Gastrocnemius medialis (tissue), 4 donors: Measurements from ENCODE around the gene UCP3. TPM values are rescaled to one million over a fixed set of nuclear protein-coding genes. Genes with fewer than 3 reads are reported as not detected.
A peak's percentile ranks its signal among the peaks of the same experiment; 100 is the strongest.

Source experiments
- ATAC-seq, 2 donors: fragments of 150-250 bp; one replicate each; pipeline ENCODE4 v1.9.1; 2016
- DNase-seq, 2 donors: peaks; one replicate each; pipeline ENCODE4 v3.0.0-alpha.2; 2019
- H3K27ac ChIP-seq, 4 donors: fragments of 200-600 bp; sonication (generic); 1 replicate in 1 of 4; 2 replicates in 3 of 4; pipeline ENCODE4 v1.5.1; 2016 to 2018; ENCODE audit warnings: mild to moderate bottlenecking in 2 of 4, moderate library complexity in 1 of 4
- H3K27me3 ChIP-seq, 3 donors: fragments of 200-600 bp; sonication (generic) in 2 of 3; 1 replicate in 1 of 3; 2 replicates in 2 of 3; pipeline versions ENCODE4 v1.5.1 to v1.6.0; 2016 to 2019; ENCODE audit warnings: mild to moderate bottlenecking in 1 of 3, moderate library complexity in 1 of 3
- H3K36me3 ChIP-seq, 2 donors: fragments of 200-600 bp; sonication (generic) in 1 of 2; one replicate each; pipeline ENCODE4 v1.5.1; 2017 to 2018
- H3K4me1 ChIP-seq, 2 donors: fragments of 200-600 bp; sonication (generic) in 1 of 2; one replicate each; pipeline ENCODE4 v1.5.1; 2016 to 2017; ENCODE audit warnings: mild to moderate bottlenecking in 2 of 2
- H3K4me3 ChIP-seq, 4 donors: fragments of 200-600 bp; sonication (generic) in 3 of 4; 1 replicate in 1 of 4; 2 replicates in 3 of 4; pipeline ENCODE4 v1.5.1; 2016 to 2019; ENCODE audit warnings: mild to moderate bottlenecking in 2 of 4
- H3K9me3 ChIP-seq, 3 donors: fragments of 200-600 bp; sonication (generic) in 2 of 3; 1 replicate in 1 of 3; 2 replicates in 2 of 3; pipeline ENCODE4 v1.5.1; 2016 to 2019
- POLR2A ChIP-seq, 2 donors: fragments of 450-650 bp; IDR thresholded peaks; one replicate each; pipeline ENCODE4 v1.6.1; 2017; ENCODE audit warnings: antibody characterized with exemption in 2 of 2, mild to moderate bottlenecking in 2 of 2, moderate library complexity in 2 of 2
- in situ Hi-C, 4 donors: fragments of 200-750 bp; cut with MboI; loops; one replicate each; pipeline versions ENCODE4 v1.15.0 to v1.8.0; 2017; ENCODE audit warnings: low sequenced_read_pairs in 4 of 4
- intact Hi-C: fragments of 100-400 bp; cut with DNase I; formaldehyde crosslinking; loops from one replicate; pipeline ENCODE4 v1.15.1; 2023; ENCODE audit warnings: low total_unique reads
- total RNA-seq, 4 donors: library from RNA; depleted of rRNA; stranded (reverse); fragments of >200 nt; gene quantifications; one replicate each; pipeline versions ENCODE4 v1.1.0 to v1.2.3, GENCODE V29; 2016
- TF ChIP-seq, protein P1 (sequence below), 5 experiments: fragments of 450-650 bp in 3 of 5; fragments of 200-600 bp in 2 of 5; sonication (generic) in 2 of 5; IDR thresholded peaks in 4 of 5; conservative IDR thresholded peaks in 1 of 5; 1 replicate in 4 of 5; 2 replicates in 1 of 5; pipeline ENCODE4 v1.5.1; 2016 to 2019; ENCODE audit warnings: antibody characterized with exemption in 5 of 5, mild to moderate bottlenecking in 3 of 5, moderate library complexity in 3 of 5

Gene UCP3
- total RNA-seq, 4 donors from 2014 or later, result 489 to 938 (median 679) TPM

GRCh38 chr11:73998846-73999575 lies 9.9 kb downstream of the UCP3 start:
- Histone ChIP-seq H3K36me3 (peaks cover 0 to 27% of the 10 kb centered on the region in 2 donors), H3K27me3 (no peaks in the 10 kb centered on the region), H3K27ac (peak overlapping the region in 3 of 4 donors; percentile 47 to 99 (median 99)), H3K4me1 (peaks cover 5 to 20% of the 10 kb centered on the region in 2 donors), H3K9me3 (no peaks in the 10 kb centered on the region), H3K4me3 (no peak overlapping the region)
- ATAC-seq (no peak), DNase-seq (peak in 1 of 2 donors; percentile 13)
- no peak for TF ChIP-seq POLR2A (IDR thresholded peaks at IDR 0.05)
- TF ChIP-seq, protein P1, sequence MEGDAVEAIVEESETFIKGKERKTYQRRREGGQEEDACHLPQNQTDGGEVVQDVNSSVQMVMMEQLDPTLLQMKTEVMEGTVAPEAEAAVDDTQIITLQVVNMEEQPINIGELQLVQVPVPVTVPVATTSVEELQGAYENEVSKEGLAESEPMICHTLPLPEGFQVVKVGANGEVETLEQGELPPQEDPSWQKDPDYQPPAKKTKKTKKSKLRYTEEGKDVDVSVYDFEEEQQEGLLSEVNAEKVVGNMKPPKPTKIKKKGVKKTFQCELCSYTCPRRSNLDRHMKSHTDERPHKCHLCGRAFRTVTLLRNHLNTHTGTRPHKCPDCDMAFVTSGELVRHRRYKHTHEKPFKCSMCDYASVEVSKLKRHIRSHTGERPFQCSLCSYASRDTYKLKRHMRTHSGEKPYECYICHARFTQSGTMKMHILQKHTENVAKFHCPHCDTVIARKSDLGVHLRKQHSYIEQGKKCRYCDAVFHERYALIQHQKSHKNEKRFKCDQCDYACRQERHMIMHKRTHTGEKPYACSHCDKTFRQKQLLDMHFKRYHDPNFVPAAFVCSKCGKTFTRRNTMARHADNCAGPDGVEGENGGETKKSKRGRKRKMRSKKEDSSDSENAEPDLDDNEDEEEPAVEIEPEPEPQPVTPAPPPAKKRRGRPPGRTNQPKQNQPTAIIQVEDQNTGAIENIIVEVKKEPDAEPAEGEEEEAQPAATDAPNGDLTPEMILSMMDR (IDR thresholded peaks at IDR 0.05 in 4 of 5, conservative IDR thresholded peaks at IDR 0.05 in 1 of 5), result no peak
- in situ Hi-C loops (no loop called here), intact Hi-C loops (no loop called here)

DNA sequence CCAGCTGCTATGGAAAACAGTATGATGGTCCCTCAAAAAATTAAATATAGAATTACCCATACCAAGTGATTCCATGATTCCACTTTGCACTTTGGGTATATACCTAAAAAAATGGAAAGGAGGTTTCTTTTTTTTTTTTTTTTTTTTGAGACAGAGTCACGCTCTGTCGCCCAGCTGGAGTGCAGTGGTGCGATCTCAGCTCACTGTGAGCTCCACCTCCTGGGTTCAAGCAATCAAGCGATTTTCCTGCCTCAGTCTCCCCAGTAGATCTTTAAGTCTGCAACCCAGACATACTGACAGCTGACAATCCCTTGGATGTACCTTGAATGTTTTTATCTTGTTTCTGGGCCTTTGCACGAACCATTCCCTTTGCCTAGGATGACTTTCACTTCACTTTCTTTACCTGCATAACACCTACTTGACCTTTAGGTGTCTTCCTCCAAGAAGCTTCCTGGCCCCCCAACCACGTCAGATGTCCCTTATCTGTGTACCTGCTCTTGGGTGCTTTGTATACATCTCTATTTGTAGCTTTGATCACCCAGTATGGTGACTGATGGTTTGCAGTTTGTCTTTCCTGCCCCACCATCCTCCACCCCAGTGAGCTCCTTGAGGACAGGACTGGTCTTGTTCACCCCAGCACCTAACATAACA lies 11.6 kb downstream of the UCP3 start:
- ATAC-seq, result no peak
- in situ Hi-C loops (no loop called here), intact Hi-C loops (no loop called here)
- no peak overlapping the region for H3K4me3 ChIP-seq
- no peaks in the 10 kb centered on the region for H3K9me3 ChIP-seq
- no peak for DNase-seq
- H3K36me3 ChIP-seq, result peaks cover 0 to 11% of the 10 kb centered on the region in 2 donors
- peaks cover 0 to 5% of the 10 kb centered on the region in 2 donors for H3K4me1 ChIP-seq
- H3K27ac ChIP-seq, result peak overlapping the region in 2 of 4 donors; percentile 14 to 41
- no peak for TF ChIP-seq POLR2A (IDR thresholded peaks at IDR 0.05)
- TF ChIP-seq, protein P1 (IDR thresholded peaks at IDR 0.05 in 4 of 5, conservative IDR thresholded peaks at IDR 0.05 in 1 of 5), result no peak
- H3K27me3 ChIP-seq, result no peaks in the 10 kb centered on the region

- DNase-seq, result peak; percentile 1 to 11
- no peaks in the 10 kb centered on the region for H3K9me3 ChIP-seq
- ATAC-seq, result peak; percentile 16 to 30
- H3K4me3 ChIP-seq, result no peak overlapping the region
- H3K4me1 ChIP-seq, result no peaks in the 10 kb centered on the region
- no peaks in the 10 kb centered on the region for H3K27me3 ChIP-seq
- peak overlapping the region in 2 of 4 donors; percentile 14 to 38 for H3K27ac ChIP-seq
- TF ChIP-seq, protein P1 (IDR thresholded peaks at IDR 0.05 in 4 of 5, conservative IDR thresholded peaks at IDR 0.05 in 1 of 5), result no peak
- TF ChIP-seq POLR2A (IDR thresholded peaks at IDR 0.05), result no peak
- intact Hi-C loops, result no loop called here
- H3K36me3 ChIP-seq, result peaks cover 0 to 11% of the 10 kb centered on the region in 2 donors
- in situ Hi-C loops, result no loop called here
These were observed 12.6 kb downstream of the UCP3 start for GRCh38 chr11:73996161-73996747.

DNA sequence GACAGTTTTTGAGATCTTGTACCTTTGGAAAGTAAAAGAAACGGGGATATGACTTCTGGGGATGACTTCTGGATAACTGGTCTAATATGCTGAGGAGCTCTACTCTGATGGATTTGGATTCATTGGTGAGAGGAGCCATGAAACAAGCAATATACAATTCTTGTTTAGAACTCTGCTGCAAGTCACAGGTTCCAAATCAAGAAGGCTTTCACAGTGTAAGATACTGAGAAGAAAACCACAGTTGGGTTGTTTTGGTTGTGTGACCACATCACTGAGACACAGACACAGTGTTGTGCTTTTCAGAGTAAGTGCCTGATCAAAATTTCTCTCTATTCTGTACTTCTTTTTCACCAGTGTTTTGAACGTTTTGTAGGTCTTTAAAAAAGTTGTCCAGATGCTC lies 13.2 kb downstream of the UCP3 start:
- TF ChIP-seq, protein P1 (IDR thresholded peaks at IDR 0.05 in 4 of 5, conservative IDR thresholded peaks at IDR 0.05 in 1 of 5), result no peak
- TF ChIP-seq POLR2A (IDR thresholded peaks at IDR 0.05), result no peak
- H3K4me1 ChIP-seq, result no peaks in the 10 kb centered on the region
- ATAC-seq, result no peak
- peak overlapping the region in 1 of 4 donors; percentile 38 for H3K27ac ChIP-seq
- H3K9me3 ChIP-seq, result no peaks in the 10 kb centered on the region
- no peaks in the 10 kb centered on the region for H3K27me3 ChIP-seq
- DNase-seq, result no peak
- in situ Hi-C loops, result no loop called here
- intact Hi-C loops, result no loop called here
- no peak overlapping the region for H3K4me3 ChIP-seq
- peaks cover 0 to 8% of the 10 kb centered on the region in 2 donors for H3K36me3 ChIP-seq
